Measurements from ENCODE around the gene AKR1C8. TPM values are rescaled to one million over a fixed set of nuclear protein-coding genes. Genes with fewer than 3 reads are reported as not detected.

AKR1C8 gene
- total RNA-seq, 4 donors from 2014 or later = not detected

DNA sequence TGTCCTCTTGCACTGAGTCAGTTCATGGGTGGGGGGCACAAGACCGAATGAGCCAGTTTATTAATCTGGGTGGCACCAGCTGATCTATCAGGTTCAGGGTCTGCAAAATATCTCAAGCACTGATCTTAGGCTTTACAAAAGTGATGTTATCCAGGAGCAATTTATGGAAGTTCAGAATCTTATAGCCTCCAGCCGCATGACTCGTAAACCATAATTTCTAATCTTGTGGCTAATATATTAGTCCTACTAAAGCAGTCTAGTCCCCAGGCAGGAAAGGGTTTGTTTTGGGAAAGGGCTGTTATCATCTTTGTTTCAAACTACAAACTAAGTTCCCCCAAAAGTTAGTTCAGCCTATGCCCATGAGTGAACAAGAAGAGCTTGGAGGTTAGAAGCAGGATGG is 33.9 kb downstream of the AKR1C8 start:
- H3K27me3 ChIP-seq = no peaks in the 10 kb centered on the region
- WGBS, 2 donors = 87 to 90% methylated on average over 3 of the region's 3 CpGs
- H3K9me3 ChIP-seq = peaks cover 0 to 10% (median 0%) of the 10 kb centered on the region in 3 donors
- TF ChIP-seq CTCF (IDR thresholded peaks at IDR 0.05) (no peak), POLR2A (IDR thresholded peaks at IDR 0.05) (no peak)
- no peak for DNase-seq
- no peaks in the 10 kb centered on the region for H3K4me1 ChIP-seq
- intact Hi-C loops (cut with DNase I) = no loop called here
- no peak overlapping the region for H3K4me3 ChIP-seq
- H3K36me3 ChIP-seq = no peaks in the 10 kb centered on the region
- H3K27ac ChIP-seq = no peak overlapping the region

DNA sequence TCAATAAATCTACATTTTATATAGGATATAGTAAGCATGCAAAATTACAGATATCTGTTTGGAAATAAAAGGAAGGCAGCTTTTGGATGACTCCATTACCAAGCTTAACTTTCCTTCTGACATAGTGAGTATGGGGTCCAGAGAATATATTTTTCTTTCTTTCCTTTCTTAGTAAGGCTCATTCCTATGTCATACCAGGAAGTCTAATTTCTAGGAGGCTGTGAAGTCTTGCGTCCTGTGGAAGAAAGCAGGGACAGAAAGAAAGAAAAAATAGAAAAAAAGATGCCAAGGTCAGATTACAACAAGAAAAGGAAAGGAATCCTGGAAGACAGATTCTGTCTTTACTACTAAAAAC is 36.3 kb downstream of the AKR1C8 start:
- TF ChIP-seq CTCF (IDR thresholded peaks at IDR 0.05) (no peak), POLR2A (IDR thresholded peaks at IDR 0.05) (no peak)

DNA sequence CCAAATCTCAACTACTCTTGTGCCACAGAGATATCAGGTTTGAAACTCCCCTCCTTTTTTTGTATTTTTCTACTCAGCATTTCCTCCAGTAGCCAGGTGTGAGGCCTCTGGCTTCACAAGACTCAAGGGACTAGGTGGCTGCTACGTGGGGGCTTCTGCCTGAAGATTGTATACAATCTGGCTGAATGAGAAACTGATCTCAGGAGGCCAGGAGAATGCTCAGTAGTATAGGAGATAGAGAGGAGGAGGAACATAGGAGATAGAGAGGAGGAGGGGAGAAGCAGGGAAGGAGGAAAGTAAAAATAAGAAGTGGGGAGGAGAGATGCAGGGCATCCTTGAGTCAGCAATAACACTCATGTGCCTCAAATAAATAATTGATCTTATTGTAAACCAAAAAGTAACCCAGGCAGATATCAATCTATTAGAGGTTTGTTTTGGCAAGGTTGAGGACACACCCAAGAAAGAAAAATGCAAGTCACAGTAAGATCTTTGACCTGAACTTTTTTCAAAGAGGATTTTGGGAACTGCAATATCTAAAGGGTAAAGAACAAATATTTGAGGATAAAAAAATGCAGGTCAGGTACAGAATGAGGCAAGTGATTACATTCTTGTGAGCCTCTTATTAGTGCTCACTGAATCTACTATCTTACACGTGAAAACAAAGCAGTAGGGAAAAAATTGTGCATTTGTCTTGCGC is 36.8 kb downstream of the AKR1C8 start:
- no peak for TF ChIP-seq POLR2A (IDR thresholded peaks at IDR 0.05)
- TF ChIP-seq CTCF (IDR thresholded peaks at IDR 0.05) = no peak
- Histone ChIP-seq H3K36me3 (no peaks in the 10 kb centered on the region), H3K27ac (no peak overlapping the region), H3K27me3 (no peaks in the 10 kb centered on the region), H3K9me3 (peaks cover 0 to 10% (median 0%) of the 10 kb centered on the region in 3 donors), H3K4me1 (no peaks in the 10 kb centered on the region), H3K4me3 (no peak overlapping the region)
- 50 to 57% methylated on average over 2 to 3 of the region's 3 CpGs for WGBS, 2 donors
- intact Hi-C loops (cut with DNase I) = no loop called here
- DNase-seq = no peak

More for the DNA sequence above, 36.3 kb downstream of the AKR1C8 start:
- H3K4me1 ChIP-seq = no peaks in the 10 kb centered on the region
- no peaks in the 10 kb centered on the region for H3K27me3 ChIP-seq
- H3K4me3 ChIP-seq = no peak overlapping the region
- intact Hi-C loops (cut with DNase I) = no loop called here
- H3K27ac ChIP-seq = no peak overlapping the region
- 60 to 64% methylated on average over 1 of the region's 1 CpG for WGBS, 2 donors
- no peak for DNase-seq
- no peaks in the 10 kb centered on the region for H3K36me3 ChIP-seq
- peaks cover 0 to 10% (median 0%) of the 10 kb centered on the region in 3 donors for H3K9me3 ChIP-seq

- no peak overlapping the region for H3K27ac ChIP-seq
- H3K36me3 ChIP-seq = no peaks in the 10 kb centered on the region
- H3K4me3 ChIP-seq = no peak overlapping the region
- 60 to 67% methylated on average over 5 of the region's 5 CpGs for WGBS, 2 donors
- H3K9me3 ChIP-seq = peaks cover 0 to 10% (median 0%) of the 10 kb centered on the region in 3 donors
- H3K27me3 ChIP-seq = no peaks in the 10 kb centered on the region
- TF ChIP-seq POLR2A (IDR thresholded peaks at IDR 0.05) = no peak
- TF ChIP-seq CTCF (IDR thresholded peaks at IDR 0.05) = no peak
- H3K4me1 ChIP-seq = no peaks in the 10 kb centered on the region
- DNase-seq = no peak
- intact Hi-C loops (cut with DNase I) = no loop called here
Measured at GRCh38 chr10:5147255-5147980, 37.5 kb downstream of the AKR1C8 start.

- no peak overlapping the region for H3K27ac ChIP-seq
- 84 to 96% methylated on average over 5 of the region's 5 CpGs for WGBS, 2 donors
- intact Hi-C loops (cut with DNase I) = no loop called here
- H3K4me1 ChIP-seq = no peaks in the 10 kb centered on the region
- H3K27me3 ChIP-seq = no peaks in the 10 kb centered on the region
- H3K36me3 ChIP-seq = no peaks in the 10 kb centered on the region
- H3K9me3 ChIP-seq = peaks cover 0 to 10% (median 0%) of the 10 kb centered on the region in 3 donors
- no peak for TF ChIP-seq POLR2A (IDR thresholded peaks at IDR 0.05)
- TF ChIP-seq CTCF (IDR thresholded peaks at IDR 0.05) = no peak
- no peak overlapping the region for H3K4me3 ChIP-seq
- DNase-seq = no peak
Measured at GRCh38 chr10:5146920-5147254, 38.1 kb downstream of the AKR1C8 start.
